ENCODE results near the gene BANF1. TPM values are rescaled to one million over a fixed set of nuclear protein-coding genes. Genes with fewer than 3 reads are reported as not detected.

BANF1 gene
- total and polyA plus RNA-seq, 2 of the 13 experiments (the other 11 are each of a cell fraction or from before 2014, with no cell fraction given), result 40.5 to 86.5 TPM

DNA sequence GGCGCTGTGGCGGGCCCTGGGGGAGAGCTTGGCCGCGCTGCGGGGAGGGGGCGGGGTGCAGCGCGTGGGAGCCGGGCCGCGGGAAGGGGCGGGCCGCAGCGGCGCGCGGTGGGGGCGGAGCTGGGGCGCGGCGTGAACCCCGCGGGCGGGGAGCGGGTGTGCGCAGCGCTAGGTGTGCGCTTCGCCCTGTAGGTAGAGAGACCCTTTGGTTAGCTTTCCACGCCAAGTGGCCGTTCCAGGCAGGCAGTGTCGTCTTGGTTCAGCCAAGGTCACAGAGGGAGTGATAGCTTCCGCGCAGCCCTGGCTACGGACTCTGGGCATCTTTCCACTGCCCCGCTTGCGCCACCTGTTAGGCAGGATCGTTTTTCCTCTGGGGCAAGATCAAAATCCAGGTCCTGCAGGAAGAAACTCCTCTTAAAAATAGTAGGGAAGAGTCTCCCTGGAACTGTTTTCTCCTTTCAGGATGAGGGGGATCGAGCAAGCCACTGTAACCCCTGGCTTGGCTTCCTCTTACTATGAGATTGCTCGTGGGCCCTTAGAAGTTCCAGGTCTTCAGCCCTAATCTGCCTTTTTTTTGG lies 434 bp downstream of the BANF1 start (continued):
- TF ChIP-seq TBX3 (IDR thresholded peaks at IDR 0.05; ENCODE audit: borderline replicate concordance) (no peak), ZFP90 (CRISPR knock-in tag; IDR thresholded peaks at IDR 0.05; ENCODE audit: borderline replicate concordance) (no peak), TCF12 (IDR thresholded peaks at IDR 0.05) (no peak), TCF12 (CRISPR knock-in tag; IDR thresholded peaks at IDR 0.05) (no peak), ZNF879 (CRISPR knock-in tag; IDR thresholded peaks at IDR 0.05) (no peak), SP5 (CRISPR knock-in tag; IDR thresholded peaks at IDR 0.05; ENCODE audit: borderline replicate concordance, low read depth) (no peak), ERF (CRISPR knock-in tag; IDR thresholded peaks at IDR 0.05) (no peak; the same call in 1 of the 2 replicates), ZNF562 (CRISPR knock-in tag; IDR thresholded peaks at IDR 0.05; ENCODE audit: borderline replicate concordance) (no peak), CENPX (CRISPR knock-in tag; IDR thresholded peaks at IDR 0.05) (no peak), EP300 (IDR thresholded peaks at IDR 0.05; ENCODE audit: low read depth in 2 of 2, low read length in 2 of 2) (no peak), EP300 (CRISPR knock-in tag; IDR thresholded peaks at IDR 0.05; ENCODE audit: borderline replicate concordance) (no peak), PLRG1 (conservative IDR thresholded peaks at IDR 0.05) (no peak)
- TF ChIP-seq, protein P1, sequence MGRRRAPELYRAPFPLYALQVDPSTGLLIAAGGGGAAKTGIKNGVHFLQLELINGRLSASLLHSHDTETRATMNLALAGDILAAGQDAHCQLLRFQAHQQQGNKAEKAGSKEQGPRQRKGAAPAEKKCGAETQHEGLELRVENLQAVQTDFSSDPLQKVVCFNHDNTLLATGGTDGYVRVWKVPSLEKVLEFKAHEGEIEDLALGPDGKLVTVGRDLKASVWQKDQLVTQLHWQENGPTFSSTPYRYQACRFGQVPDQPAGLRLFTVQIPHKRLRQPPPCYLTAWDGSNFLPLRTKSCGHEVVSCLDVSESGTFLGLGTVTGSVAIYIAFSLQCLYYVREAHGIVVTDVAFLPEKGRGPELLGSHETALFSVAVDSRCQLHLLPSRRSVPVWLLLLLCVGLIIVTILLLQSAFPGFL (CRISPR knock-in tag; IDR thresholded peaks at IDR 0.05), result 0 out of 2 replicates have a peak, but pooled peaks have one; percentile 47
- TF ChIP-seq, protein P2, sequence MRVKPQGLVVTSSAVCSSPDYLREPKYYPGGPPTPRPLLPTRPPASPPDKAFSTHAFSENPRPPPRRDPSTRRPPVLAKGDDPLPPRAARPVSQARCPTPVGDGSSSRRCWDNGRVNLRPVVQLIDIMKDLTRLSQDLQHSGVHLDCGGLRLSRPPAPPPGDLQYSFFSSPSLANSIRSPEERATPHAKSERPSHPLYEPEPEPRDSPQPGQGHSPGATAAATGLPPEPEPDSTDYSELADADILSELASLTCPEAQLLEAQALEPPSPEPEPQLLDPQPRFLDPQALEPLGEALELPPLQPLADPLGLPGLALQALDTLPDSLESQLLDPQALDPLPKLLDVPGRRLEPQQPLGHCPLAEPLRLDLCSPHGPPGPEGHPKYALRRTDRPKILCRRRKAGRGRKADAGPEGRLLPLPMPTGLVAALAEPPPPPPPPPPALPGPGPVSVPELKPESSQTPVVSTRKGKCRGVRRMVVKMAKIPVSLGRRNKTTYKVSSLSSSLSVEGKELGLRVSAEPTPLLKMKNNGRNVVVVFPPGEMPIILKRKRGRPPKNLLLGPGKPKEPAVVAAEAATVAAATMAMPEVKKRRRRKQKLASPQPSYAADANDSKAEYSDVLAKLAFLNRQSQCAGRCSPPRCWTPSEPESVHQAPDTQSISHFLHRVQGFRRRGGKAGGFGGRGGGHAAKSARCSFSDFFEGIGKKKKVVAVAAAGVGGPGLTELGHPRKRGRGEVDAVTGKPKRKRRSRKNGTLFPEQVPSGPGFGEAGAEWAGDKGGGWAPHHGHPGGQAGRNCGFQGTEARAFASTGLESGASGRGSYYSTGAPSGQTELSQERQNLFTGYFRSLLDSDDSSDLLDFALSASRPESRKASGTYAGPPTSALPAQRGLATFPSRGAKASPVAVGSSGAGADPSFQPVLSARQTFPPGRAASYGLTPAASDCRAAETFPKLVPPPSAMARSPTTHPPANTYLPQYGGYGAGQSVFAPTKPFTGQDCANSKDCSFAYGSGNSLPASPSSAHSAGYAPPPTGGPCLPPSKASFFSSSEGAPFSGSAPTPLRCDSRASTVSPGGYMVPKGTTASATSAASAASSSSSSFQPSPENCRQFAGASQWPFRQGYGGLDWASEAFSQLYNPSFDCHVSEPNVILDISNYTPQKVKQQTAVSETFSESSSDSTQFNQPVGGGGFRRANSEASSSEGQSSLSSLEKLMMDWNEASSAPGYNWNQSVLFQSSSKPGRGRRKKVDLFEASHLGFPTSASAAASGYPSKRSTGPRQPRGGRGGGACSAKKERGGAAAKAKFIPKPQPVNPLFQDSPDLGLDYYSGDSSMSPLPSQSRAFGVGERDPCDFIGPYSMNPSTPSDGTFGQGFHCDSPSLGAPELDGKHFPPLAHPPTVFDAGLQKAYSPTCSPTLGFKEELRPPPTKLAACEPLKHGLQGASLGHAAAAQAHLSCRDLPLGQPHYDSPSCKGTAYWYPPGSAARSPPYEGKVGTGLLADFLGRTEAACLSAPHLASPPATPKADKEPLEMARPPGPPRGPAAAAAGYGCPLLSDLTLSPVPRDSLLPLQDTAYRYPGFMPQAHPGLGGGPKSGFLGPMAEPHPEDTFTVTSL (CRISPR knock-in tag; IDR thresholded peaks at IDR 0.05; ENCODE audit: borderline replicate concordance), result peak; percentile 31; the same call in 1 of the 2 replicates
- TF ChIP-seq, protein P3, sequence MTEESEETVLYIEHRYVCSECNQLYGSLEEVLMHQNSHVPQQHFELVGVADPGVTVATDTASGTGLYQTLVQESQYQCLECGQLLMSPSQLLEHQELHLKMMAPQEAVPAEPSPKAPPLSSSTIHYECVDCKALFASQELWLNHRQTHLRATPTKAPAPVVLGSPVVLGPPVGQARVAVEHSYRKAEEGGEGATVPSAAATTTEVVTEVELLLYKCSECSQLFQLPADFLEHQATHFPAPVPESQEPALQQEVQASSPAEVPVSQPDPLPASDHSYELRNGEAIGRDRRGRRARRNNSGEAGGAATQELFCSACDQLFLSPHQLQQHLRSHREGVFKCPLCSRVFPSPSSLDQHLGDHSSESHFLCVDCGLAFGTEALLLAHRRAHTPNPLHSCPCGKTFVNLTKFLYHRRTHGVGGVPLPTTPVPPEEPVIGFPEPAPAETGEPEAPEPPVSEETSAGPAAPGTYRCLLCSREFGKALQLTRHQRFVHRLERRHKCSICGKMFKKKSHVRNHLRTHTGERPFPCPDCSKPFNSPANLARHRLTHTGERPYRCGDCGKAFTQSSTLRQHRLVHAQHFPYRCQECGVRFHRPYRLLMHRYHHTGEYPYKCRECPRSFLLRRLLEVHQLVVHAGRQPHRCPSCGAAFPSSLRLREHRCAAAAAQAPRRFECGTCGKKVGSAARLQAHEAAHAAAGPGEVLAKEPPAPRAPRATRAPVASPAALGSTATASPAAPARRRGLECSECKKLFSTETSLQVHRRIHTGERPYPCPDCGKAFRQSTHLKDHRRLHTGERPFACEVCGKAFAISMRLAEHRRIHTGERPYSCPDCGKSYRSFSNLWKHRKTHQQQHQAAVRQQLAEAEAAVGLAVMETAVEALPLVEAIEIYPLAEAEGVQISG (CRISPR knock-in tag; IDR thresholded peaks at IDR 0.05), result no peak
- TF ChIP-seq, protein P4, sequence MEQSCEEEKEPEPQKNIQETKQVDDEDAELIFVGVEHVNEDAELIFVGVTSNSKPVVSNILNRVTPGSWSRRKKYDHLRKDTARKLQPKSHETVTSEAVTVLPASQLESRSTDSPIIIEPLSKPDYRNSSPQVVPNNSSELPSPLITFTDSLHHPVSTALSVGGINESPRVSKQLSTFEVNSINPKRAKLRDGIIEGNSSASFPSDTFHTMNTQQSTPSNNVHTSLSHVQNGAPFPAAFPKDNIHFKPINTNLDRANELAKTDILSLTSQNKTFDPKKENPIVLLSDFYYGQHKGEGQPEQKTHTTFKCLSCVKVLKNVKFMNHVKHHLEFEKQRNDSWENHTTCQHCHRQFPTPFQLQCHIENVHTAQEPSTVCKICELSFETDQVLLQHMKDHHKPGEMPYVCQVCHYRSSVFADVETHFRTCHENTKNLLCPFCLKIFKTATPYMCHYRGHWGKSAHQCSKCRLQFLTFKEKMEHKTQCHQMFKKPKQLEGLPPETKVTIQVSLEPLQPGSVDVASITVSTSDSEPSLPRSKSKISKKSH (CRISPR knock-in tag; IDR thresholded peaks at IDR 0.05; ENCODE audit: borderline replicate concordance), result no peak
- TF ChIP-seq, protein P5, sequence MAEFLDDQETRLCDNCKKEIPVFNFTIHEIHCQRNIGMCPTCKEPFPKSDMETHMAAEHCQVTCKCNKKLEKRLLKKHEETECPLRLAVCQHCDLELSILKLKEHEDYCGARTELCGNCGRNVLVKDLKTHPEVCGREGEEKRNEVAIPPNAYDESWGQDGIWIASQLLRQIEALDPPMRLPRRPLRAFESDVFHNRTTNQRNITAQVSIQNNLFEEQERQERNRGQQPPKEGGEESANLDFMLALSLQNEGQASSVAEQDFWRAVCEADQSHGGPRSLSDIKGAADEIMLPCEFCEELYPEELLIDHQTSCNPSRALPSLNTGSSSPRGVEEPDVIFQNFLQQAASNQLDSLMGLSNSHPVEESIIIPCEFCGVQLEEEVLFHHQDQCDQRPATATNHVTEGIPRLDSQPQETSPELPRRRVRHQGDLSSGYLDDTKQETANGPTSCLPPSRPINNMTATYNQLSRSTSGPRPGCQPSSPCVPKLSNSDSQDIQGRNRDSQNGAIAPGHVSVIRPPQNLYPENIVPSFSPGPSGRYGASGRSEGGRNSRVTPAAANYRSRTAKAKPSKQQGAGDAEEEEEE (CRISPR knock-in tag; IDR thresholded peaks at IDR 0.05; ENCODE audit: borderline replicate concordance), result no peak

Measured in HepG2 (cell line).